Stimulated activated CD4-positive, alpha-beta T cell treated with anti-CD3 and anti-CD28 coated beads, TNF-alpha, amount 100 ng/mL, for 1 hour (primary cell): Measurements from ENCODE around the gene CNN1.
A peak's percentile ranks its signal among the peaks of the same experiment; 100 is the strongest.
"Not testable (repeated sequence)": the region's sequence is repeated elsewhere in the genome, so short reads cannot be mapped to it uniquely, and the experiment has no call there.

Experiments used
- DNase-seq, 3 donors: peaks; one replicate each; pipeline ENCODE4 v3.0.0-alpha.2; 2020; ENCODE audit warnings: low read depth in 3 of 3, low spot score in 1 of 3

The CNN1 gene

DNA sequence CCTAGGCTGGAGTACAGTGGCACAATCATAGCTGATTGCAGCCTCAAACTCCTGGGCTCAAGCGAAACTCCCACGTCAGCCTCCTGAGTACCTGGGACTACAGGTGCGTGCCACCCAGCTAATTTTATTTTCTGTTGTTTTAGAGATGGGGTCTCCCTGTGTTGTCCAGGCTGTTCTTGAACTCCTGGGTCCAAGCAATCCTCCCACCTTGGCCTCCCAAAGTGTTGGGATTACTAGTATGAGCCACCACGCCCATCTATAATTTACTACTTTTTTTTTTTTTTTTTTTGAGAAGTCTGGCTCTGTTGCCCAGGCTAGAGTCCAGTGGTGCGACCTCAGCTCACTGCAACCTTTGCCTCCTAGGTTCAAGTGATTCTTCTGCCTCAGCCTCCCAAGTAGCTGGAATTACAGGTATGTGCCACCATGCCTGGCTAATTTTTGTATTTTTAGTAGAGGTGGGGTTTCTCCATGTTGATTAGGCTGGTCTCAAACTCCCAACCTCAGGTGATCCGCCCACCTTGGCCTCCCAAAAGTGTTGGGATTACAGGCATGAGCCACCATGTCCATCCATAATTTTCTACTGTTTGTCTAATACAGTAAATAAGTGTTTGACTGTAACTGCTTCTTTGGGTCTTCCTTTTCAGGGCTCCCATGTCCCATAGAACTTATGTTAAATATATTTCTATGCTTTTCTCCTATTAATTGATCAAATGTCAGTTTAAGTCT, 25.6 kb downstream of the CNN1 start:
- not testable (repeated sequence) for DNase-seq

DNA sequence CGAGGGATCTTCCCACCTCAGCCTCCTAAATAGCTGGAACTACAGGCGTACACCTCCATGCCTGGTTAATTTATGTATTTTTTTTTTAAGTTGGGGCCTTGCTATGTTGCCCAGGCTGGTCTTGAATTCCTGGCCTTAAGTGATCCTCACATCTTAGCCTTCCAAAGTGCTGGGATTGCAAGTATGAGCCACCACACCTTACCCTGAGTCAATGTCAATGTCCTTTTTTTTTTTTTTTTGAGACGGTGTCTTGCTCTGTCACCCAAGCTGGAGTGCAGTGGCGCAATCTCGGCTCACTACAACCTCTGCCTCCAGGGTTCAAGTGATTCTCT, 27.0 kb downstream of the CNN1 start:
- DNase-seq, result not testable (repeated sequence)

DNA sequence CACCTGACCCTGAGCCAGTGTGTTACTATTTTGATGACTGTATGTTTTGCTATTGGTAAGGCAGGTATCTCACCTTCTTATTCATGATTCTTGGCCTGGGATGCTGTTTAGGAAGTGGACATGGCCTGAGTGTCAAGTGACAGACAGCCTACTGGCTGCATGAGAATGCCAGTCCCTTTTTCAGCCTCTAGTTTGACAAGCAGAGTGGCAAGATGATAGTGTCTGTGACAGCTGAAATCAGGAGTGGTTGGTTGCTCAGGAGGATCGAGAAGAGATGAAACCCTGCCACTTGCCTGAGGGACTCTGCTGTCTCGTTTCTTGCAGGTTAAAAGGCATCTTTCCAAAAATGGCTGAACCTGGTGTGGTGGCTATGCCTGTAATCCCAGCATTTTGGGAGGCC, 27.5 kb downstream of the CNN1 start:
- DNase-seq, result no peak

- DNase-seq, result no peak
These were observed 31.4 kb downstream of the CNN1 start for GRCh38 chr19:11570039-11570462.

DNA sequence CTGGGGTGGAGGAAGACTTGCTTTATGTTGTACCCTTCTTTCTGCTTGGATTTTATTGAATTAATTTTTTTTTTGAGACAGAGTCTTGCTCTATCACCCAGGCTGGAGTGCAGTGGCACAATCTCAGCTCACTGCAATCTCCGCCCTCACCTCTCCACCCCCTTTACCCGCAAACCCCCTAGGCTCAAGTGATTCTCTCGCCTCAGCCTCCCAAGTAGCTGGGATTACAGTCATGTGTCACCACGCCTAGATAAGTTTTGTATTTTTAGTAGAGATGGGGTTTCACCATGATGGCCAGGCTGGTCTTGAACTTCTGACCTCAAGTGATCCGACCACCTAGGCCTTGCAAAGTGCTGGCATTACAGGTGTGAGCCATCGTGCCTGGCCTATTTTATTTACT, 34.7 kb downstream of the CNN1 start:
- not testable (repeated sequence) for DNase-seq

DNA sequence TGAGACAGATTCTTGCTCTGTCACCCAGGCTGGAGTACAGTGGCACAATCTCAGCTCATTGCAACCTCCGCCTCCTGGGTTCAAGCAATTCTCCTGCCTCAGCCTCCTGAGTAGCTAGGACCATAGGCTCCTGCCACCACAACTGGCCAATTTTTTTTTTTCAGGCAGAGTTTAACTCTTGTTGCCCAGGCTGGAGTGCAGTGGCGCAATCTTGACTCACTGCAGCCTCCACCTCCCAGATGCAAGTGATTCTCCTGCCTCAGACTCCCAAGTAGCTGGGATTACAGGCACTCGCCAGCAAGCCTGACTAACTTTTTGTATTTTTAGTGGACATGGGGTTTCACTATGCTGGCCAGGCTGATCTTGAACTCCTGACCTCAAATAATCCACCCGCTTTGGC, 35.1 kb downstream of the CNN1 start:
- DNase-seq, result not testable (repeated sequence)

DNA sequence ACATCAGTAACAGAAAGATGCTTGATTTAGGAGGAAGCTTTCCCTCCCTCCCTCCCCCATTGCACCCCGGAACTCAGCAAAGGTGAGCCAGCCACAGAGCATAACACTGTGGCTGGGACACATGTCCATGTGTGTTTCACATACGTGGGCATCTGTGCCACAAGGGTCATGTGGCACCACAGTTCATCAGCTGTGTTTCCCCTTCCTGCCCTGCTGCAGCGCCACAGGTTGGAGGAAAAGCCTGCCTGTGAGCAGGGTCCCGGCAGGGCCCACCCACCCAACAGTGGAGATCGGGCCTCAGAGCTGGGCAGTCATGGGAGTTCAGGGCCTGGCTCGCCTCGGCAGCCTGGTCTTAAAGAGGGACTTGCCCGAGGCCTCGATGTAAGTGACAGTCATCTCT, 36.0 kb downstream of the CNN1 start:
- DNase-seq, result no peak

DNA sequence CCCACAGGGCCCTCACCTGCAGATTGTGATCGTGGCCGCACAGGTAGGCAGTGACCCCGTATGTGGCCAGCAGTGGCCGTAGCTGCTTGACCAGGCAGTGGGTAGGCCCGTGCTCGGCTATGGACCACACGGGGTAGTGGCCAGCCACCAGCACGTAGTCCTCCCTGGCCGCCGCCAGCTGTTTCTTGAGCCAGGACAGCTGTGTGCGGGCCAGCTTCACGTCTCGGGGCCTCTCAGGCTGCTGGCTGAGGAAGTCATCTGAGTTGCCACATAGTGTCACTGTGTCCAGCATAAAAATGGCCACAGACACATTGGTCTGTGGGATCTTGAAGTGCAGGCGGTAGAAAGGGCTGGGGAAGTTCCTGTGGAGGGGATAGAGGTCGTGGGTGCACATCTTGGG, 37.6 kb downstream of the CNN1 start:
- DNase-seq, result no peak

DNA sequence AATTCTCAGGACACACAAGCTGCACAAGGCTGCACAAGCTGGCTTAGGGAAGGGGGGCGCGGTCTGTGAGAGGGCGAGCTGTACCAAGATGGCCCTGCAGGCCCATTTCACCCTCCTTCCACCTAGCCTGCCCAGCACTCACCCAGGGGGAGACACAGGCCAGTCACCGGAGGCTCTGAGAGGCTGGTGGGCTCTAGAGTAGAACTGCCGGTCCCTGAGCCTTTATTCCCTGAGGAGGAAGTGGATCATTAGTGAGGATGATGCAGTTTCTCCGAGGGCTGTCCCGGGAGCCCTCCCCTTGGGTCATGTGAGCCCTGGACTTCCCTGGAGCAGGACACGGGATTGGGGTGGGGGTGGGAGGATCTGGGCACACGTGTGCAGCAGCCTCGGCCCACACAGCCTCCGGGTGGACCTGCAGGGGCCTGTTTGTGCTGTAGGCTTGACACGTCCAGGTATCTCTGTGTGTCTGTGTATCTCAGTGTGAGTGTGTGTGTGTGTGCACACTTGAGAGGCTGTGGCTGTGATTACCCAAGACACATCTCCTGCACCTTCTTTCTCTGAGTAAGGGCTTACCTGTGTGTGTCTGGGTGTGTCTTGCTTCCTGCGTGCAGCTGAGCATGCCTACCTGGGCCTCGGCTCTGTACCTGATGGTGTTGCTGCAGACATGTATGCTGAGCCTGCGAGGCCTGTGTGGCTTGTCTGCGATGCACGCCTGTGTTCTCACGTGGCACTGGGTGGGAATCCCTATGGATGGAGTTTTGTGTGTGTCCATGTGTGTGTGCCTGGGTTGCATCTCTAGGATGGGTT, 39.0 kb downstream of the CNN1 start, which contains the start of gene ACP5:
Gene ACP5, minus strand, starts transcription at position 195 of the 807 bp plus-strand sequence. CDS start 328 bp downstream, outside the sequence.
- no peak for DNase-seq

- DNase-seq, result no peak
These were observed 39.8 kb downstream of the CNN1 start for GRCh38 chr19:11578258-11579142.

DNA sequence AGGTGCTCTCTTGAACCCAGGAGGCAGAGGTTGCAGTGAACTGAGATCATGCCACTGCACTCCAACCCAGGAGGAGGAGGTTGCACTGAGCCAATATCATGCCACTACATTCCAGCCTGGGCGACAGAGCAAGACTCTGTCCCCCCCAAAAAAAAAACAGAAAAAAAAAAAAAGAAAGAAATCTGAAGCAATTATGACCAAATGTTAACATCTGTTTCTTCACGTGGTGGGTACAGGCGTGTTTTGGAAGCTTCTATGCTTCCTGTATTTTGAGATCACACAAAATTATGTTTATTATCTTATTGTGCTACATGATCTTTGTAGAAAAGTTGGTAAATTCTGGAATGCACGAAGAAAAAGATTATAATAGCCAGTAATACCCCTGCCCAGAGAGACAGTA, 41.5 kb downstream of the CNN1 start:
- DNase-seq, result no peak

- DNase-seq, result no peak
These were observed 43.1 kb downstream of the CNN1 start for GRCh38 chr19:11581740-11582139.

GRCh38 chr19:11586331-11586730, 47.7 kb downstream of the CNN1 start:
- DNase-seq, result no peak

GRCh38 chr19:11587302-11587974, 48.8 kb downstream of the CNN1 start:
- DNase-seq, result peak; percentile 23 to 76 (median 58)

GRCh38 chr19:11587975-11588631, 49.5 kb downstream of the CNN1 start:
- no peak for DNase-seq

GRCh38 chr19:11594084-11594483, 55.4 kb downstream of the CNN1 start:
- no peak for DNase-seq

DNA sequence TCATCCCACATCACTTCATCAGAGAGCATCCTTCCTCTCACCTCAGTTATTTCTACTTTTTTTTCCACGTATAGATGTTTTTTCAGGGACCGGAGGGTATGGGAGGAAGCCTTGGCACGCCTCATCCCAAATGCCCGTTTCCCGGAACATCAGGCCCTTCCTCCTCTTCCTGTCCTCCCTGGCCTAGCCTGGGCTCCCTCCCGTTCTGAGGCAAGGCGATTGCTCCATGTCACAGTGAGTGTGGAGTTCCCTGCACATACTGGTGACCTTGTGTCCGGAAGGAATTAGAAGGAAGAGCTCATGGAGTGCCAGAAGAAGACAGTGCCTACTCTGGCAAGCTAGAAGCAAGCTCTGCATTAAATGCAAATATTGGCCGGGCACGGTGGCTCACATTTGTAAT, 57.5 kb downstream of the CNN1 start:
- no peak for DNase-seq

DNA sequence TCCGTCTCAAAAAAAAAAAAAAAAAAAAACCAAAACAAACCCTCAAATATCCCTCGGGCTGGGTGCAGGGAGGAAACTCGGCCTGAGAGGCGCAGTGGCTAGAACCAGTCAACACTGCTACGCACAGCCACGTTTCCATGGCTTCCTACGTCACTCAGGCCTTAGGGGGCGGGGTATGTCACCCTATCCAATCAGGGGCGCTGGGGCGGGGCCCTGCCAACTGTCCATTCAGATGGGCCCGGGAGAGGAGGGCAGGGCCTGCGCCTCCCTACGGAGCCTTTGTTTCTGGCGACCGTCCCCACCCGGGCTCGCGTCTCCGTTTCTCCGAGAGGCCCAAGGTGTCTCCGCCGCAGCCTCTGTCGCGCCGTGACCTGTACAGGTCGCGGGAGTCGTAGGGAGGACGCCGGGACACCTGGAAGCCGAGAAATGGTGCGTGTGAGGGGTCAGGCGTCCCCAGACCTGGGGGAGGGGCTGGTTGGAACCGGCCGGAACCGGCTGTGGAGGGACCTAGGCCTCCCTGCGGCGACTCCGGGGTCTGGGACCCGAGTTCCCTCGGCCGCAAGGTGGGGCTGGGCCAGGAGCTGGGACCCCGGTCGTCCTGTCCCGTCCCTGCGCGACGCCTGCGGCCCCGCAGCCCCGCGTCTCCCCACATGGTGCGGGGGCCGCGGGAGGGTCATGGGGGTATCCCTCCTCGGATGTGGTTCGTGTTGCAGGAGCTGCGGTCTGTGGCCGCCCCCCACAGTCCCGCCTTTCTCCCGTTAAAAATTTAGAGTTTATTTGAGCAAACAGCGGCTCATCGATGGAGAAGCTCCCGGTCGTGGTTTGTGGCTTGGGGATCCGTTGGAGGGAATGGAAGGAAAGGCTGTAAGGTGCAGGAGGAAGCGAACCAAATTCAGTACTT, 58.8 kb downstream of the CNN1 start, which contains the start of gene ZNF627:
Gene ZNF627, plus strand, starts transcription at position 282 of the 901 bp plus-strand sequence. Its CDS starts 145 bp downstream, at position 427.
- DNase-seq, result peak; percentile 85 to 93 (median 93)

GRCh38 chr19:11598103-11598483, 59.4 kb downstream of the CNN1 start:
- DNase-seq, result no peak
